ENCODE results near the gene CCDC88B.

CCDC88B gene

GRCh38 chr11:64357446-64357845 lies 17.4 kb downstream of the CCDC88B start:
- Histone ChIP-seq H3K27ac (ENCODE audit: extremely low read depth, low read depth, low read length) (no peak overlapping the region), H3K4me1 (ENCODE audit: control insufficient read depth, insufficient read depth, low read length) (no peaks in the 10 kb centered on the region; the same call in 1 of the 2 replicates), H3K9me3 (ENCODE audit: control insufficient read depth, insufficient read depth, low read depth, low read length) (no peaks in the 10 kb centered on the region), H3K4me3 (ENCODE audit: low read depth, low read length) (no peak overlapping the region), H3K36me3 (ENCODE audit: control insufficient read depth in 2 of 2, insufficient read depth in 1 of 2, low read length in 2 of 2) (peaks cover 0 to 22% of the 10 kb centered on the region in 2 experiments; a peak in 1 of 3 replicates)
- no peak for TF ChIP-seq ZNF529 (tag by site-specific recombination; IDR thresholded peaks at IDR 0.05; ENCODE audit: insufficient replicate concordance)
- no peak for TF ChIP-seq GLIS2 (tag by site-specific recombination; IDR thresholded peaks at IDR 0.05)
- TF ChIP-seq ZNF416 (tag by site-specific recombination; IDR thresholded peaks at IDR 0.05), result no peak
- TF ChIP-seq ZNF362 (tag by site-specific recombination; IDR thresholded peaks at IDR 0.05), result no peak
- ChIA-PET CTCF (interaction anchor here (0.5 to 7.8 kb wide), 15 partner anchors 14 to 302 kb away, joined by 3 to 86 read pairs (median 7); partner anchors contain the start of genes CATSPERZ, CCDC88B, ESRRA and PRDX5), POLR2A (interaction anchor here (0.6 to 1.6 kb wide), 4 partner anchors 19 to 181 kb away, joined by 4 to 7 read pairs (median 4); partner anchors contain the start of genes NUDT22 and TRPT1)

- Histone ChIP-seq H3K4me1 (ENCODE audit: control insufficient read depth, insufficient read depth, low read length) (no peaks in the 10 kb centered on the region; the same call in 1 of the 2 replicates), H3K4me3 (ENCODE audit: low read depth, low read length) (no peak overlapping the region), H3K27ac (ENCODE audit: extremely low read depth, low read depth, low read length) (no peak overlapping the region; the same call in 1 of the 2 replicates), H3K9me3 (ENCODE audit: control insufficient read depth, insufficient read depth, low read depth, low read length) (no peaks in the 10 kb centered on the region), H3K36me3 (ENCODE audit: control insufficient read depth in 2 of 2, insufficient read depth in 1 of 2, low read length in 2 of 2) (peaks cover 0 to 27% of the 10 kb centered on the region in 2 experiments; a peak in 1 of 3 replicates)
- CTCF ChIA-PET, result interaction anchor here (0.8 to 7.8 kb wide), 6 partner anchors 23 to 293 kb away, joined by 3 to 81 read pairs (median 23); partner anchors contain the start of genes PRDX5 and TRMT112
- POLR2A ChIA-PET, result interaction anchor here (1.6 to 1.8 kb wide), 2 partner anchors 40 to 132 kb away, joined by 4 to 14 read pairs; partner anchors contain the start of genes NUDT22, PRDX5, TRMT112 and TRPT1
- TF ChIP-seq GLIS2 (tag by site-specific recombination; IDR thresholded peaks at IDR 0.05) (peak; percentile 55), ZNF341 (tag by site-specific recombination; IDR thresholded peaks at IDR 0.05; ENCODE audit: low read depth) (peak; percentile 63; the same call in 1 of the 2 replicates), ZNF426 (tag by site-specific recombination; IDR thresholded peaks at IDR 0.05) (no peak), SP3 (tag by site-specific recombination; IDR thresholded peaks at IDR 0.05) (0 out of 2 replicates have a peak, but pooled peaks have one; percentile 28), GLIS1 (tag by site-specific recombination; IDR thresholded peaks at IDR 0.05) (peak; percentile 41), ZNF639 (tag by site-specific recombination; IDR thresholded peaks at IDR 0.05) (no peak), SP2 (tag by site-specific recombination; IDR thresholded peaks at IDR 0.05) (peak; percentile 24; the same call in 1 of the 2 replicates), ZIC2 (tag by site-specific recombination; IDR thresholded peaks at IDR 0.05) (peak; percentile 46), ZNF391 (tag by site-specific recombination; IDR thresholded peaks at IDR 0.05; ENCODE audit: borderline replicate concordance, low read depth) (no peak), ZNF335 (tag by site-specific recombination; conservative IDR thresholded peaks at IDR 0.05) (peak; percentile 77), KLF1 (tag by site-specific recombination; IDR thresholded peaks at IDR 0.05) (peak; percentile 39; the same call in 1 of the 2 replicates), ZNF560 (tag by site-specific recombination; IDR thresholded peaks at IDR 0.05; ENCODE audit: borderline replicate concordance) (no peak)
These were observed 18.0 kb downstream of the CCDC88B start for GRCh38 chr11:64357904-64358535.

DNA sequence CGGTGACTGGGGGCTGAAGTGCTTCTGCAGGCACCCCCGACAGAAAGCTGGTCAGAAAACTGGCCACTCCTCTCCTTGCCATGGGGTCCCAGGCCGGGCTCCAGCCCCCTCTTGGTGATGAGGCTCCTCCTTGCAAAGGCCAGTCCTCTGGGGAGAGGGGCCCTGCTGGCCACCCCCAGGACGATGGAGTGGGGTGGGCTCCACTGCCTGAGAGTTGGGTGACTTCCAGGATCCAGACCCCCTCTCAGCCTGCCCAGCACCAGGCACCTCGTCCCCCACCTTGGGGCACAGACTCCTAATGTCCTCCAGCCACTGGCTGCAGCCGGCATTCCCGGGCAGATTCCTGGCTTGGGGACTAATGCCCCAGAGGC lies 18.5 kb downstream of the CCDC88B start:
- no peaks in the 10 kb centered on the region; the same call in 1 of the 2 replicates for H3K4me1 ChIP-seq (ENCODE audit: control insufficient read depth, insufficient read depth, low read length)
- no peak for TF ChIP-seq ZIC2 (tag by site-specific recombination; IDR thresholded peaks at IDR 0.05)
- TF ChIP-seq, protein P1, sequence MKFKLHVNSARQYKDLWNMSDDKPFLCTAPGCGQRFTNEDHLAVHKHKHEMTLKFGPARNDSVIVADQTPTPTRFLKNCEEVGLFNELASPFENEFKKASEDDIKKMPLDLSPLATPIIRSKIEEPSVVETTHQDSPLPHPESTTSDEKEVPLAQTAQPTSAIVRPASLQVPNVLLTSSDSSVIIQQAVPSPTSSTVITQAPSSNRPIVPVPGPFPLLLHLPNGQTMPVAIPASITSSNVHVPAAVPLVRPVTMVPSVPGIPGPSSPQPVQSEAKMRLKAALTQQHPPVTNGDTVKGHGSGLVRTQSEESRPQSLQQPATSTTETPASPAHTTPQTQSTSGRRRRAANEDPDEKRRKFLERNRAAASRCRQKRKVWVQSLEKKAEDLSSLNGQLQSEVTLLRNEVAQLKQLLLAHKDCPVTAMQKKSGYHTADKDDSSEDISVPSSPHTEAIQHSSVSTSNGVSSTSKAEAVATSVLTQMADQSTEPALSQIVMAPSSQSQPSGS (tag by site-specific recombination; IDR thresholded peaks at IDR 0.05; ENCODE audit: low read depth), result no peak
- no peak for TF ChIP-seq ZFP3 (tag by site-specific recombination; IDR thresholded peaks at IDR 0.05; ENCODE audit: low read depth)
- TF ChIP-seq KLF9 (tag by site-specific recombination; IDR thresholded peaks at IDR 0.05; ENCODE audit: low read depth), result no peak
- no peak for TF ChIP-seq ZNF626 (tag by site-specific recombination; IDR thresholded peaks at IDR 0.05)
- no peak for TF ChIP-seq ZNF175 (tag by site-specific recombination; IDR thresholded peaks at IDR 0.05)
- 0 out of 2 replicates have a peak, but pooled peaks have one; percentile 2 for TF ChIP-seq GLIS1 (tag by site-specific recombination; IDR thresholded peaks at IDR 0.05)
- no peak for TF ChIP-seq ZNF239 (tag by site-specific recombination; IDR thresholded peaks at IDR 0.05)
- TF ChIP-seq, protein P2, sequence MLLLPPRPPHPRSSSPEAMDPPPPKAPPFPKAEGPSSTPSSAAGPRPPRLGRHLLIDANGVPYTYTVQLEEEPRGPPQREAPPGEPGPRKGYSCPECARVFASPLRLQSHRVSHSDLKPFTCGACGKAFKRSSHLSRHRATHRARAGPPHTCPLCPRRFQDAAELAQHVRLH (tag by site-specific recombination; IDR thresholded peaks at IDR 0.05), result no peak

More for the DNA sequence above, 18.5 kb downstream of the CCDC88B start:
- Histone ChIP-seq H3K4me3 (ENCODE audit: low read depth, low read length) (peak overlapping the region; percentile 83), H3K36me3 (ENCODE audit: control insufficient read depth in 2 of 2, insufficient read depth in 1 of 2, low read length in 2 of 2) (peaks cover 0 to 32% of the 10 kb centered on the region in 2 experiments; a peak in 2 of 3 replicates), H3K9me3 (ENCODE audit: control insufficient read depth, insufficient read depth, low read depth, low read length) (no peaks in the 10 kb centered on the region), H3K27ac (ENCODE audit: extremely low read depth, low read depth, low read length) (peak overlapping the region; percentile 75; the same call in 1 of the 2 replicates)
- ChIA-PET CTCF (interaction anchor here (0.8 to 7.8 kb wide), 5 partner anchors 24 to 108 kb away, joined by 3 to 81 read pairs (median 5); partner anchors contain the start of genes PRDX5 and TRMT112), POLR2A (interaction anchor here (1.8 kb wide), 1 partner anchor 41 kb away, joined by 14 read pairs; the partner anchor contains the start of genes PRDX5 and TRMT112)
